ENCODE data around the gene HPS5. TPM values are rescaled to one million over a fixed set of nuclear protein-coding genes. Genes with fewer than 3 reads are reported as not detected.
"Not testable (repeated sequence)": the region's sequence is repeated elsewhere in the genome, so short reads cannot be mapped to it uniquely, and the experiment has no call there.

HPS5 gene
- total and polyA plus RNA-seq, 12 donors: 10.5 to 49.3 (median 22.2) TPM

DNA sequence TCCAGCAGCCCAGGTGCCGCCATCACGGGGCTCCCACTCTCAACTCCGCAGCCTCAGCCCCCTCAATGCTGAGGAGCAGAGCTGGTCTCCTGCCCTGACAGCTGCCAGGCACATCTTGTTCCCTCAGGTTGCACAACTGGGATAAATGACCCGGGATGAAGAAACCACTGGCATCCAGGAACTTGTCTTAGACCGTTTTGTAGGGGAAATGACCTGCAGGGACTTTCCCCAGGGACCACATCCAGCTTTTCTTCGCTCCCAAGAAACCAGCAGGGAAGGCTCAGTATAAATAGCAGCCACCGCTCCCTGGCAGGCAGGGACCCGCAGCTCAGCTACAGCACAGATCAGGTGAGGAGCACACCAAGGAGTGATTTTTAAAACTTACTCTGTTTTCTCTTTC is 56.0 kb downstream of the HPS5 start, which contains the start of gene SAA1:
Gene SAA1, plus strand, starts transcription at position 316 of the 400 bp plus-strand sequence. CDS start 624 bp downstream, outside the sequence.
- intact Hi-C loops (cut with DNase I): no loop called here
- WGBS, 4 donors: 66 to 72% (median 68%) methylated on average over 4 to 8 of the region's 8 CpGs
- Histone ChIP-seq H3K4me3 (no peak within 1 kb of the TSS), H3K9me3 (replicated peaks in 1 of 3) (no peaks in the 10 kb centered on the region), H3K27ac (no peak within 1 kb of the TSS), H3K4me1 (replicated peaks in 1 of 2) (no peaks in the 10 kb centered on the region), H3K36me3 (replicated peaks in 1 of 2) (no peaks in the 10 kb centered on the region), H3K27me3 (no peaks in the 10 kb centered on the region)
- TF ChIP-seq POLR2A (IDR thresholded peaks at IDR 0.05): no peak
- TF ChIP-seq, protein P1, sequence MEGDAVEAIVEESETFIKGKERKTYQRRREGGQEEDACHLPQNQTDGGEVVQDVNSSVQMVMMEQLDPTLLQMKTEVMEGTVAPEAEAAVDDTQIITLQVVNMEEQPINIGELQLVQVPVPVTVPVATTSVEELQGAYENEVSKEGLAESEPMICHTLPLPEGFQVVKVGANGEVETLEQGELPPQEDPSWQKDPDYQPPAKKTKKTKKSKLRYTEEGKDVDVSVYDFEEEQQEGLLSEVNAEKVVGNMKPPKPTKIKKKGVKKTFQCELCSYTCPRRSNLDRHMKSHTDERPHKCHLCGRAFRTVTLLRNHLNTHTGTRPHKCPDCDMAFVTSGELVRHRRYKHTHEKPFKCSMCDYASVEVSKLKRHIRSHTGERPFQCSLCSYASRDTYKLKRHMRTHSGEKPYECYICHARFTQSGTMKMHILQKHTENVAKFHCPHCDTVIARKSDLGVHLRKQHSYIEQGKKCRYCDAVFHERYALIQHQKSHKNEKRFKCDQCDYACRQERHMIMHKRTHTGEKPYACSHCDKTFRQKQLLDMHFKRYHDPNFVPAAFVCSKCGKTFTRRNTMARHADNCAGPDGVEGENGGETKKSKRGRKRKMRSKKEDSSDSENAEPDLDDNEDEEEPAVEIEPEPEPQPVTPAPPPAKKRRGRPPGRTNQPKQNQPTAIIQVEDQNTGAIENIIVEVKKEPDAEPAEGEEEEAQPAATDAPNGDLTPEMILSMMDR (IDR thresholded peaks at IDR 0.05): no peak
- no peak for DNase-seq

DNA sequence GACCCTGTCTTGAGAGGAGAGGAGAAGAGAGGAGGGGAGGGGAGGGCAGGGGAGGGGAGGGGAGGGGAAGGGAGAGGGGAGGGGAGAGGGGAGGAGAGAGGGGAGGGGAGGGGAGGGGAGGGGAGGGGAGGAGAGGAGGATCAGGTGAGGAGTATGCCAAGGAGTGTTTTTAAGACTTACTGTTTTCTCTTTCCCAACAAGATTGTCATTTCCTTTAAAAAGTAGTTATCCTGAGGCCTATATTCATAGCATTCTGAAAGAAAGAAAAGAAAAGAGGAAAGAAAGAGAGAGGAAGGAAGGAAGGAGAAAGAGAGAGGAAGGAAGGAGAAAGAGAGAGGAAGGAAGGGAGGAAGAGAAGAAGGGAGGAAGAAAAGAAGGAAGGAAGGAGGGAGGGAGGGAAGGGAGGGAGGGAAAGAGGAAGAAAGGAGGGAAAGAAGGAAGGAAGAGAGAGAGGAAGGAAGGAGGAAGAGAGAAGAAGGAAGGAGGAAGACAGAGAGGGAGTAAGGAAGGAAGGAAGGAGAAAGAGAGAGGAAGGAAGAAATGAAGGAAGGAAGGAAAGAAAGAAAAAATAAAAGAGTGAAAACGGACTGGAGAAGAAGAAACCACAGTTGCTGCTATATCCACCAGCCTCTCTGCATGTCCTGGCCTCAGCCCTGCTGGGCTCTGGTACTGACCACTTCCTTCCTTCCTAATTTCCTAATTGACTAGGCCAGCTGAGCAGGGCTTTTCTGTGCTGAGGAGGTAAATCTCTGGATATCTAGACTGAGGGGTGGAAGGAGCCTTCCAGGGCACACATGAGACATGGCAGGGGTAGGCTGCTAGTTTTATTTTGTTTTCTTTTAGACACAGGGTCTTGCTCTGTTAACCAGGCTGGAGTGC is 57.0 kb downstream of the HPS5 start:
- H3K4me3 ChIP-seq: no peak overlapping the region
- intact Hi-C loops (cut with DNase I): no loop called here
- H3K27me3 ChIP-seq: no peaks in the 10 kb centered on the region
- H3K4me1 ChIP-seq (replicated peaks in 1 of 2): no peaks in the 10 kb centered on the region
- no peaks in the 10 kb centered on the region for H3K9me3 ChIP-seq (replicated peaks in 1 of 3)
- TF ChIP-seq, protein P1 (IDR thresholded peaks at IDR 0.05): no peak
- TF ChIP-seq POLR2A (IDR thresholded peaks at IDR 0.05): no peak
- H3K36me3 ChIP-seq (replicated peaks in 1 of 2): no peaks in the 10 kb centered on the region
- peak in 1 of 7 donors; percentile 39 for DNase-seq
- no peak overlapping the region for H3K27ac ChIP-seq
- 48 to 67% (median 59%) methylated on average over 1 of the region's 1 CpG for WGBS, 4 donors

DNA sequence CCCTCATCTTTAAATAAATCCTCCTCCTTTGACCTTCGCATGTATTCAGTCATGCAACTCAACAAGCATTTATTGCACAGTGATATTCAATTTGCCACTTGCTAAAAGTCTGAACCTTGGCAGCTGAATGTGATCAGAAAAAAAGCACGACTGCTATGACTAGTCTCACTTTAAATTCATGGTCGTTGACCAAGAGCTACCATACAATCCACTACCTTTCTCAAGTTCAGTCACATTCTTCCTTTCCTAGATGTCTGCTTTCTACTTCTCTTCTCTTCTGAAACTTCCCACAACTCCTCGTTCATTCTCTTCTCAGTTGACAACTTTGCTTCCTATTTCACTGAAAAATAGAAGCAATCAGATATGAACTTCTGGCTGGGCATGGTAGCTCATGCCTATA is 57.9 kb downstream of the HPS5 start:
- H3K4me3 ChIP-seq: no peak overlapping the region
- no peaks in the 10 kb centered on the region for H3K36me3 ChIP-seq (replicated peaks in 1 of 2)
- no peak for TF ChIP-seq POLR2A (IDR thresholded peaks at IDR 0.05)
- TF ChIP-seq, protein P1 (IDR thresholded peaks at IDR 0.05): no peak
- 61 to 78% (median 70%) methylated on average over 4 of the region's 4 CpGs for WGBS, 4 donors
- no peak for DNase-seq
- H3K27me3 ChIP-seq: no peaks in the 10 kb centered on the region
- H3K9me3 ChIP-seq (replicated peaks in 1 of 3): no peaks in the 10 kb centered on the region
- intact Hi-C loops (cut with DNase I): no loop called here
- no peaks in the 10 kb centered on the region for H3K4me1 ChIP-seq (replicated peaks in 1 of 2)
- H3K27ac ChIP-seq: no peak overlapping the region

DNA sequence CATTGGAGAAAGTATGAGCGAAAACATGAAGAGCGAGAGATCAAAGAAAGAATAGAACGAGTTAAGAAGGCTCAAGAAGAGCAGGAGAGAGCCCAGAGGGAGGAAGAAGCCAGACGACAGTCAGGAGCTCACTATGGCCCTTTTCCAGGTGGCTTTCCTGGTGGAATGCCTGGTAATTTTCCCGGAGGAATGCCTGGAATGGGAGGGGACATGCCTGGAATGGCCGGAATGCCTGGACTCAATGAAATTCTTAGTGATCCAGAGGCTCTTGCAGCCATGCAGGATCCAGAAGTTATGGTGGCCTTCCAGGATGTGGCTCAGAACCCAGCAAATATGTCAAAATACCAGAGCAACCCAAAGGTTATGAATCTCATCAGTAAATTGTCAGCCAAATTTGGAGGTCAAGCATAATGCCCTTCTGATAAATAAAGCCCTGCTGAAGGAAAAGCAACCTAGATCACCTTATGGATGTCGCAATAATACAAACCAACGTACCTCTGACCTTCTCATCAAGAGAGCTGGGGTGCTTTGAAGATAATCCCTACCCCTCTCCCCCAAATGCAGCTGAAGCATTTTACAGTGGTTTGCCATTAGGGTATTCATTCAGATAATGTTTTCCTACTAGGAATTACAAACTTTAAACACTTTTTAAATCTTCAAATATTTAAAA is 59.1 kb downstream of the HPS5 start:
- H3K27ac ChIP-seq; H3K4me1 ChIP-seq (replicated peaks in 1 of 2); H3K27me3 ChIP-seq; H3K9me3 ChIP-seq (replicated peaks in 1 of 3); H3K36me3 ChIP-seq (replicated peaks in 1 of 2); DNase-seq; intact Hi-C loops (cut with DNase I); H3K4me3 ChIP-seq: not testable (repeated sequence)
- 63 to 75% (median 68%) methylated on average over 8 of the region's 8 CpGs for whole genome bisulfite sequencing, 4 donors

Measured in adrenal gland (tissue), 12 donors.